Measurements from ENCODE around the gene CAST. TPM values are rescaled to one million over a fixed set of nuclear protein-coding genes. Genes with fewer than 3 reads are reported as not detected.

CAST gene
- total and polyA plus RNA-seq, 9 donors: 61.2 to 276 (median 173) TPM

GRCh38 chr5:96708600-96708999 lies 46.4 kb downstream of the CAST start:
- TF ChIP-seq EP300 (IDR thresholded peaks at IDR 0.05) (no peak), CTCF (IDR thresholded peaks at IDR 0.05) (no peak), POLR2A (IDR thresholded peaks at IDR 0.05) (no peak)
- no peak for DNase-seq
- intact Hi-C loops (cut with DNase I): no loop called here
- H3K4me3 ChIP-seq: no peak overlapping the region
- no peaks in the 10 kb centered on the region for H3K9me3 ChIP-seq
- no peaks in the 10 kb centered on the region for H3K27me3 ChIP-seq
- H3K36me3 ChIP-seq: no peaks in the 10 kb centered on the region
- peaks cover 13% of the 10 kb centered on the region for H3K4me1 ChIP-seq (ENCODE audit: insufficient read depth)
- no peak overlapping the region for H3K27ac ChIP-seq
- 93 to 96% (median 94%) methylated on average over 4 of the region's 4 CpGs for WGBS, 3 donors

GRCh38 chr5:96709152-96709821 lies 47.1 kb downstream of the CAST start:
- no peaks in the 10 kb centered on the region for H3K9me3 ChIP-seq
- intact Hi-C loops (cut with DNase I): no loop called here
- 32 to 34% (median 34%) methylated on average over 3 of the region's 3 CpGs for WGBS, 3 donors
- TF ChIP-seq CTCF (IDR thresholded peaks at IDR 0.05) (no peak), POLR2A (IDR thresholded peaks at IDR 0.05) (no peak), EP300 (IDR thresholded peaks at IDR 0.05) (no peak)
- no peak for DNase-seq
- no peaks in the 10 kb centered on the region for H3K36me3 ChIP-seq
- no peak overlapping the region for H3K27ac ChIP-seq
- H3K27me3 ChIP-seq: no peaks in the 10 kb centered on the region
- peaks cover 11% of the 10 kb centered on the region for H3K4me1 ChIP-seq (ENCODE audit: insufficient read depth)
- H3K4me3 ChIP-seq: no peak overlapping the region

- no peak for DNase-seq
- TF ChIP-seq POLR2A (IDR thresholded peaks at IDR 0.05): no peak
- TF ChIP-seq EP300 (IDR thresholded peaks at IDR 0.05): no peak
- TF ChIP-seq CTCF (IDR thresholded peaks at IDR 0.05): no peak
- H3K4me1 ChIP-seq (ENCODE audit: insufficient read depth): peaks cover 15% of the 10 kb centered on the region
- intact Hi-C loops (cut with DNase I): no loop called here
- H3K27me3 ChIP-seq: no peaks in the 10 kb centered on the region
- H3K4me3 ChIP-seq: no peak overlapping the region
- WGBS, 3 donors: 87 to 94% (median 87%) methylated on average over 2 of the region's 2 CpGs
- H3K9me3 ChIP-seq: no peaks in the 10 kb centered on the region
- no peak overlapping the region for H3K27ac ChIP-seq
- H3K36me3 ChIP-seq: no peaks in the 10 kb centered on the region
These were observed 50.0 kb downstream of the CAST start for GRCh38 chr5:96712100-96712746.

- no peaks in the 10 kb centered on the region for H3K36me3 ChIP-seq
- no peaks in the 10 kb centered on the region for H3K27me3 ChIP-seq
- H3K9me3 ChIP-seq: no peaks in the 10 kb centered on the region
- peaks cover 11% of the 10 kb centered on the region for H3K4me1 ChIP-seq (ENCODE audit: insufficient read depth)
- H3K4me3 ChIP-seq: no peak overlapping the region
- no peak for DNase-seq
- intact Hi-C loops (cut with DNase I): no loop called here
- no peak overlapping the region for H3K27ac ChIP-seq
- TF ChIP-seq EP300 (IDR thresholded peaks at IDR 0.05) (no peak), CTCF (IDR thresholded peaks at IDR 0.05) (no peak), POLR2A (IDR thresholded peaks at IDR 0.05) (no peak)
These were observed 52.3 kb downstream of the CAST start for GRCh38 chr5:96714450-96714849.
